ENCODE data around the gene GRIA1.

GRIA1 gene

GRCh38 chr5:153490118-153491037 is at the start of gene GRIA1:
TSS of gene GRIA1 (plus strand) at chr5:153490670.
- DNase-seq (ENCODE audit: low spot score) = no peak

DNA sequence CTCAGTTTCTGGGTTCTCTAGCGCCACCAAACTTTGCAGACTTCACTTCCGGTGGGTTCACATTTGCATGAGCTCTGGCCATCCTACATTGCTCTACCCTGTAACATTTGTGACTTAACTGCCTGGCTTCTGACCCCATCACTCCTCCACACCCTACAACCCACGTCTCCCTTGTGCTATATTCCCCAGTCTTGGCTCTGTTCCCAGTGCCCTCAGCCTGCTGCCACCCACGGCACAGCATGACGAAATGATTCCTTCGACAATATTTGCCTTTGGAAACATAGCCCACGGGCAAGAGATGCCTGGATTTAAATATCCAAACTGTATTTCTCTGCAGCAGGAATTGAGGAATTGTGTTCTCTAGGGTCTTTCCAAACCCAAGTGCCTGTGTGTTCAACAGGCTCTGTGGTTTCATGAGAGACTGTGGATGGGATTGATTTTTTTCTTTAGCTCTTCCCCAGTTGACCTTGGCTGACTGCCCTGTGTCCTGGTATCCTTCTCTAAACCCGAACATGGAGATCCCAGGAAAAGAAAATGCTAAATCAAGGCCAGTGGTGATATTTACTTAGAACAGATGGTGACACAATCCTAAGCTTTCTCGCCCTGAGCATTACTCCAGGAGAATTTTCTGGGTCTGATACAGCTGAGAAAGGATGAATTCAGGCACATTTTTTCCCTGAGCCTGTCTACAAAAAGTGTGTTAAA is 44.4 kb upstream of the GRIA1 start:
- DNase-seq (ENCODE audit: low spot score) = no peak

GRCh38 chr5:153447534-153447933 is 42.9 kb upstream of the GRIA1 start:
- no peak for DNase-seq (ENCODE audit: low spot score)

GRCh38 chr5:153456354-153456753 is 34.1 kb upstream of the GRIA1 start:
- no peak for DNase-seq (ENCODE audit: low spot score)

GRCh38 chr5:153456993-153457392 is 33.5 kb upstream of the GRIA1 start:
- DNase-seq (ENCODE audit: low spot score) = no peak

DNA sequence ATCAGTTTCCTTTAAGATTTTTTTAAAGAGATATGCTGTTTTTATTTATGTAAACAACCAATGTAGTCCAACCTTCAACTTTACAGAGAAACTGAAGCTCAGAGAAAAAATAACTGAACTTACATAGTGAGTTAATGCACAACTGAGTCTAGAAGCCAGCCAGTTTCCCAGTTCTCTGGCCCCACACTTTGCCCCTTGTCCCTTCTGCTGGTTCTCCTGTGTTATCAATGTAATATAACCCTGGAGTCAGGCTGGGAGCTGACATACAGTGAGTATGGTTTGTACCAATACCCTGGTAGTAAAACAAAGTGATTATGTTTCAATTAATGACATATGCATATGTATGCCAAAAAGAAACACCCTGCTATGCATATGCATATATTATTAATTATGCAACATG is 32.2 kb upstream of the GRIA1 start:
- no peak for DNase-seq (ENCODE audit: low spot score)

- DNase-seq (ENCODE audit: low spot score) = no peak
Observed at GRCh38 chr5:153459051-153459743, 31.3 kb upstream of the GRIA1 start.

DNA sequence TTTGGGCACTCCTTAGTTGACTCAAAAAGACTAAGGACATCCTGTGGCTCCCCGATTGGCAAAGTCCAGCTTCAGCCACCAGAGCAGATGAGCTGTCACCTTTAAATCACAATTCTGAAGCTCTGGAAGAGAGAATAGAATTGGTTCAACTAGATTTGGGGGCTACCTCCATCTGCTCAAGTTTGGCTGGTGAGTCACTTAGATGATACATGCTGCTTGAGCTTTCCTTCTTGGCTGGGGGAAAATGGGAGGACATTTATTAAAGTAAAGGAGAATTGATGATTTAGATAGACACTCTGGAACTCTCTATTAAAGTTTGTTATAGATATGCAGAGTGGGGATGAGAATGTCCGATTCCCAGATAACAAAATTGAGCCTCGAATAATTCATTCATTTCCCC is 30.0 kb upstream of the GRIA1 start:
- DNase-seq (ENCODE audit: low spot score) = no peak

GRCh38 chr5:153461341-153461740 is 29.1 kb upstream of the GRIA1 start:
- DNase-seq (ENCODE audit: low spot score) = no peak

GRCh38 chr5:153463806-153464205 is 26.7 kb upstream of the GRIA1 start:
- no peak for DNase-seq (ENCODE audit: low spot score)

DNA sequence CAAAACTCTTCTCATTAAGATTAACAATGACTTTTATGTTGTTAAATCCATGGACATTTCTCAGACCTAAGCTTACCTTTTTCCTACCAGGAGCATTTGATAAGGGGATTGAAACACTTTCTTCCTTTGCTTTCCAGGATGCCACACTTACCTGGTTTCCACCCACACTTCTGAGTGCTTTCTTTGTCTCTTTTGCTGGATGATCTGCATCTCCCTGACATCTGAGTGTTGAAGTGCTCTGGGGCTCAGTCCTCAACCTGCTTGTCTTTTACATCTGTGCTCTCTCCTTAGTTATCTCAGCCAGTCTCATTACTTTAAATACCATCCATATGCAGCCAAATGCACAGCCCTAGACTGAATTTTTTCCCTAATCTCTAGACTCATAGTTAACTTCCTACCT is 22.9 kb upstream of the GRIA1 start:
- DNase-seq (ENCODE audit: low spot score) = no peak

GRCh38 chr5:153469423-153469822 is 21.0 kb upstream of the GRIA1 start:
- no peak for DNase-seq (ENCODE audit: low spot score)

- DNase-seq (ENCODE audit: low spot score) = no peak
Observed at GRCh38 chr5:153470736-153471135, 19.7 kb upstream of the GRIA1 start.

DNA sequence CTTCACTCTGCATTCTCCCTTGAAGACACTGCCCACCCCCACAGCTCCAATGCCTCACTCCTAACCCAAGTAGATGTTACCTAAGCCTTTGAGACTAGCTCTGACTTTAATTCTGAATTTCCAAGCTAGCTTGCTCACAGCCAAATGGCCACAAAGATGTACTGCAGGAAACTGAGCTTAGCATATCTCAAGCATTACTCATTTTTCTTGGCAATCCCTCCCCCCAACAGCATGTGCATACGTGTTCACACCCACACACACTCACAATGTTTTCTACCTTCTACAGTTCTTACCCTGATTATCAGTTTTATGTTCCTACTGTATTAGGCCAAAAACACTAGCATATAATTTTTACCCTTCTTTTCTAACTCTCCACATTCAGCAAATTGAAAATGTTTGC is 13.7 kb upstream of the GRIA1 start:
- DNase-seq (ENCODE audit: low spot score) = peak; percentile 25

GRCh38 chr5:153480401-153480800 is 10.1 kb upstream of the GRIA1 start:
- no peak for DNase-seq (ENCODE audit: low spot score)

DNA sequence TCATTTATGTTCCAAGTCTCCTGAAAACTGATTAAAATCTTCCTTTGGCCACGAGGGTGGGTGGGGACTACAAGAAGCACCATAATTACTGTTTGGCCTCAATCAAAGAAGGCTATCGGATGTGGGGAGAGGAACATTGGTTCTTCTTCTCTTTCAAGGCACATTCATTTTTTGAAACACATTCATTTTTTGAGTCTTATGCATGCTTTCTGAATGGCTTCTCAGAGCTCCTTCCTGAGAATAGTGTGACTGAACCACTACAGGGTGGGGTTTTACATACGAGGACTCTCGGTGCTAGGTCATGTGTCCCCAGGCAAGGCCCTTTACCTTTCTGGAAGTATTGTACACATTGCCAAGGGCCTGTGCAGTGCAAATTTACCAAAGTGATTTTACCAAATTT is 7.0 kb upstream of the GRIA1 start:
- DNase-seq (ENCODE audit: low spot score) = no peak

GRCh38 chr5:153485641-153486040 is 4.8 kb upstream of the GRIA1 start:
- no peak for DNase-seq (ENCODE audit: low spot score)

DNA sequence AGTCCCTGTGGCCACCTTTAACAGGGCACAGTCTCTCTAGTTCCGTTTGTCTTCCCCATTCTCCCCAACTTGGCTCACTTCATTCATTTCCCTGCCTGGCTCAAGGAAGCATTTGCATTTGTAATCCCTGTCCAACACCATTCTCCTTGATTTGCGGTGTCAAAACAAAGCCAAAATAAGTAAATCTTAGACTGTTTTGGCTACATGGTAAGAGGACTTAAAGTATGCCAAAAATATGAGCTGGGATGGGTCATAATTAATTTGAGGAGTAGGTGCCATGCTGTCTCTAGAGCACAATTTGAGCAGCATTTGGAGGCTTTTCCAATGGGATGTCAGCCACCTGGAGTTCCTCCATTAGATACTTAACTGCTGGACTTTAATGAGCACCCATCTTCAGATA is 3.7 kb upstream of the GRIA1 start:
- DNase-seq (ENCODE audit: low spot score) = no peak

DNA sequence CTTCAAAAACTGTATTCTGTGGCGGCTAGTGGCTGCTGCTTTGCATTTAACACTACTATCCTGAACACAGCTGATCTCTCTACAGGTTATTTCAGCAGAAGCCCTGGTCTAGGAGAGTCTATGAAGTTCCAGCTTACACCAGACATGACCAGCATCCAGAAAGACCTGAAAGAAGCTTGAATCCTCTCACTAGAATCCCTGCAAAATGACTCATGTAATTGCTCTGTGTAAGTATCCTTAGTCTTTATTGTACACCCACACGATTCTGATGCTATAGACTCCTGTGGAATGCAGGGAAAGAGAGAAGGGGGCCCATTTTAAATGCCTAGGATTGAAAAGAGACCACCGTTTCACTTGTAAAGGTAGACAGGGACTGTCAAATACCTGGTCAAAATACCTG is 859 bp upstream of the GRIA1 start:
- no peak for DNase-seq (ENCODE audit: low spot score)

GRCh38 chr5:153491038-153491744 is 721 bp downstream of the GRIA1 start:
- no peak for DNase-seq (ENCODE audit: low spot score)

GRCh38 chr5:153491856-153492255 is 1.4 kb downstream of the GRIA1 start:
- no peak for DNase-seq (ENCODE audit: low spot score)

DNA sequence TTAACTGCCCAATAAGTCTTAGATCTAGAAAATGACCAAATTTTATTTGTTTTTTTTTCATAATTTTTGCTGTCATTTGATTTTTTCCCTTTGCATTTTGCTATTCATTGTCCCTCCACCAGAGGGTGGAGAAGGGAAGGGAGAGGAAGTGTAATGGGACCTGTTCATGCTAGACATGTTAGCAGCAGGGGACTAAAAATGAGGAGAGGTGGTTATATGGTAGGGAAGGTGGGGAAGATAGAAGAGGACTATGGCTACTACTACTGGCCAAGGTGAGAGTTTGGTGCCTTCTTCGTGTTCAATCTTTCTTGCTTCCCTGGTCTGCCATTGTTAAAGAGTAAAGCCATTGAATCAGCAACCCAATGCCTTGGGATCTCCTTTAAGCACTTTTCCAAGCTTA is 6.4 kb downstream of the GRIA1 start:
- peak; percentile 28 for DNase-seq (ENCODE audit: low spot score)

Measured in AG08396 (cell line).